ENCODE measurements around the gene NPR2. TPM values are rescaled to one million over a fixed set of nuclear protein-coding genes. Genes with fewer than 3 reads are reported as not detected.

The NPR2 gene
- total RNA-seq, 4 donors from 2014 or later, result 6.7 to 29.5 (median 21.6) TPM

DNA sequence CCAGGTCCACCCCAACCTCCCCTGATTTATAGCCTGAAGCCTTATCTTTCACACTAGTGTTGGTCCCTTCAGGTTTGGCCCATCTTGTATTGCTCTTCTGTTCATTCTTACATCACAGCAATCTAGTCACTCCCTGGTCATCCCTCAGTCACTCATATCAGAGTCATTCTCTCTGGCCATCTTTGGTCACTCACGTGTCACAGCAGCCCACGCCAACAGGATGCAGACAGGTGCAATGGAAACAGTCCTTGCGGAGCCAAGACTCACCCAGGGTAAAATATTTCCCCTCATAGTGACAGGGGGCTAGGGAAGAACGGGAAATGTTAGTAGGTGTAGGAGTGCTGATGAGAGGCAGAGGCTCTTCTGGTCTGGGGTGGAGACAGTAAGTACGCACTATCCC lies 37.9 kb upstream of the NPR2 start:
- Histone ChIP-seq H3K4me1 (peaks cover 0 to 22% (median 9%) of the 10 kb centered on the region in 4 donors), H3K36me3 (peaks cover 0 to 47% (median 0%) of the 10 kb centered on the region in 3 donors), H3K27me3 (no peaks in the 10 kb centered on the region), H3K4me3 (no peak overlapping the region), H3K9me3 (no peaks in the 10 kb centered on the region), H3K27ac (no peak overlapping the region)
- TF ChIP-seq, protein P1, sequence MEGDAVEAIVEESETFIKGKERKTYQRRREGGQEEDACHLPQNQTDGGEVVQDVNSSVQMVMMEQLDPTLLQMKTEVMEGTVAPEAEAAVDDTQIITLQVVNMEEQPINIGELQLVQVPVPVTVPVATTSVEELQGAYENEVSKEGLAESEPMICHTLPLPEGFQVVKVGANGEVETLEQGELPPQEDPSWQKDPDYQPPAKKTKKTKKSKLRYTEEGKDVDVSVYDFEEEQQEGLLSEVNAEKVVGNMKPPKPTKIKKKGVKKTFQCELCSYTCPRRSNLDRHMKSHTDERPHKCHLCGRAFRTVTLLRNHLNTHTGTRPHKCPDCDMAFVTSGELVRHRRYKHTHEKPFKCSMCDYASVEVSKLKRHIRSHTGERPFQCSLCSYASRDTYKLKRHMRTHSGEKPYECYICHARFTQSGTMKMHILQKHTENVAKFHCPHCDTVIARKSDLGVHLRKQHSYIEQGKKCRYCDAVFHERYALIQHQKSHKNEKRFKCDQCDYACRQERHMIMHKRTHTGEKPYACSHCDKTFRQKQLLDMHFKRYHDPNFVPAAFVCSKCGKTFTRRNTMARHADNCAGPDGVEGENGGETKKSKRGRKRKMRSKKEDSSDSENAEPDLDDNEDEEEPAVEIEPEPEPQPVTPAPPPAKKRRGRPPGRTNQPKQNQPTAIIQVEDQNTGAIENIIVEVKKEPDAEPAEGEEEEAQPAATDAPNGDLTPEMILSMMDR (IDR thresholded peaks at IDR 0.05), result no peak
- no peak for TF ChIP-seq POLR2A (IDR thresholded peaks at IDR 0.05)
- DNase-seq, result no peak

DNA sequence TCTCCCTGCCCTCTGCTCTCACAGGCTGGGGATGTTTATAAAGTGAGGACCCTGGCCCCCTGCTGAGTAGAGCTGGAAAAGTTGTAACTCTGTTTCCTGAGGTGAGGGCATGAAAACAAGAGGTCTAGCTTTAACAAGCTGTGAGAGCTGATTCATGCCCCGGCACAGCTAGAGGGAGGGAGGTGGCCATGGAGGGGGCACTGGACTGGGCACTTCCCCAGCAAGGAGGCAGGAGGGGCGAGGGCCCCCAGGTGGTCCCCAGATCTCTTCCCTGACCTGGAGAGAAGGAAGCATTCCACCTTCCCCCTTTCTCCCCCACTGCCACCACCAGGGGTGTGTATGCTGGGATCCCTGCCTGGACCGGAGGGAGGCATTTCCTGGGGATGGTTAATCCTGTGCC lies 37.1 kb upstream of the NPR2 start, which contains the start of gene MSMP:
TSS of gene MSMP (minus strand) at position 13 of the 400 bp plus-strand sequence. CDS start 147 bp downstream, outside the sequence.
- no peak within 1 kb of the TSS for H3K4me3 ChIP-seq
- H3K9me3 ChIP-seq, result no peaks in the 10 kb centered on the region
- no peak for DNase-seq
- H3K27ac ChIP-seq, result no peak within 1 kb of the TSS
- H3K4me1 ChIP-seq, result peaks cover 0 to 27% (median 9%) of the 10 kb centered on the region in 4 donors
- H3K27me3 ChIP-seq, result no peaks in the 10 kb centered on the region
- peaks cover 0 to 47% (median 0%) of the 10 kb centered on the region in 3 donors for H3K36me3 ChIP-seq
- no peak for TF ChIP-seq POLR2A (IDR thresholded peaks at IDR 0.05)
- TF ChIP-seq, protein P1 (IDR thresholded peaks at IDR 0.05), result no peak

DNA sequence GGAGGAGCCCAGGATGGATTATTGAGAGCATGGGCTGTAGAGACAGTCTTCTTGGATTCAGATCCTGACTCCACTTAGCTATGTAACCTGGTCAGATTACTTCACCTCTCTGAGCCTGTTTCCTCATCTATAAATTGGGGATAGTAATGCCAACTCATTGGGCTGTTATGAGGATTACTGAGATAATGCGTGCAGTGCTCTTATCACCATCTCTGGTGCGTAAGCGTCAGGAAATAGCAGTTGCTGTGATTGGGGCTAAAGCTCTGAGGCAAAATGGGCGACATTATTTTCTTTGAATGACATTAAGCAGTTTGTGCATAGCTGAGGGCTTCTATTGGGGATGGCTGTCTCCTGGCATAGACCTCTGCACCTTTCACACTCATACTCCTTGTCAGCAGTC lies 36.3 kb upstream of the NPR2 start:
- H3K4me1 ChIP-seq, result peaks cover 0 to 23% (median 9%) of the 10 kb centered on the region in 4 donors
- DNase-seq, result no peak
- no peaks in the 10 kb centered on the region for H3K9me3 ChIP-seq
- no peaks in the 10 kb centered on the region for H3K27me3 ChIP-seq
- no peak overlapping the region for H3K27ac ChIP-seq
- no peak for TF ChIP-seq POLR2A (IDR thresholded peaks at IDR 0.05)
- TF ChIP-seq, protein P1 (IDR thresholded peaks at IDR 0.05), result no peak
- H3K36me3 ChIP-seq, result peaks cover 0 to 47% (median 0%) of the 10 kb centered on the region in 3 donors
- no peak overlapping the region for H3K4me3 ChIP-seq

DNA sequence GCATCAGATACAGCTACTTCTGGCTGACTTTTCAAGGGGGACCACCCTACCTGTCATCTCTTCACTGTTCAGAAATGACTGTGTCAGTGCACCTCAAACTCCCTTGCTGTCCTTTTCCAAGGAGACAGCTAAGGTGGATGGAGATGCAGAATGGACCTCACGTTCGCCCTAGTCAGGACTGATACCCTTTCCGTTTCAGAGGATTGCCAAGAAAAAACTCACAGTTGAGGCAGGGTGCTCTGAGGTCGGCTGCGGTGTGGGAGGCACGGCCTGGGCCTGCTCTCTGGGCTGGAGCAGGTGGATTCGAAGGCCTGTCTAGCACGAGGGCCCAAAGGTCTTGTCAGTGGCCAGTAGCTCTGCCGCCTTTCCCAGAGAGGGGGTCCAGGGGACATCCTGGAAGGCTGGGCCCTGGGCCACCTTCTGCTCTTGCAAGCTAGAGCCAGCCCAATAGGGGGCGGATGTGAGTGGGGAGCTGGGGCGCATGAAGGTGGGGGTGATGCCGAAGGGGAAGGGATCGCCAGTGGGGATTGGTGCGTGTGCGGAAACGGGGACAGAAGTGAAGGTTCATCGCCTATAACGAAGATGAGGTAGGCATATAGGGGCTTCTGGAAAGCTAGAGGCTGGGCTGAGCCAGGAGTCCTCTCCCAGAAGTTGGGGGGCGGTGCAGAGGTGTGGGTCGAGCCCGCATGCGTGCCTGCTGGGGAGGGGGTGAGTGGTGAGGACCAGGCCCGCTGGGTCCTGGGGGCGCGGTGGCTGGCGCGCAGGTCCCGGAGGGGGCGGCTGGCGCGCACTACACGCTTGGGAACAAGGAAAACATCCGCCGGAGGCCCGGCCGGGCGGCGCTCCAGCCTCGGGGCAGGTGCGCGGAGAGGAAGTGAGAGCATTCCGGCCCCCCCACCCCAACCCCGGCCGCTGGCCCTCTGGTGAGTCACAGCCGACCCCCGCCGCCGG lies 34.8 kb upstream of the NPR2 start:
- peaks cover 0 to 35% (median 0%) of the 10 kb centered on the region in 3 donors for H3K36me3 ChIP-seq
- DNase-seq, result peak; percentile 83 to 90 (median 85)
- H3K4me1 ChIP-seq, result peaks cover 0 to 16% (median 9%) of the 10 kb centered on the region in 4 donors
- no peaks in the 10 kb centered on the region for H3K9me3 ChIP-seq
- H3K27me3 ChIP-seq, result no peaks in the 10 kb centered on the region
- H3K27ac ChIP-seq, result peak overlapping the region; percentile 86 to 96 (median 94)
- peak in 1 of 2 donors; percentile 15 for TF ChIP-seq POLR2A (IDR thresholded peaks at IDR 0.05)
- TF ChIP-seq, protein P1 (IDR thresholded peaks at IDR 0.05), result peak; percentile 61 to 83 (median 74)
- H3K4me3 ChIP-seq, result peak overlapping the region; percentile 69 to 85 (median 79)

DNA sequence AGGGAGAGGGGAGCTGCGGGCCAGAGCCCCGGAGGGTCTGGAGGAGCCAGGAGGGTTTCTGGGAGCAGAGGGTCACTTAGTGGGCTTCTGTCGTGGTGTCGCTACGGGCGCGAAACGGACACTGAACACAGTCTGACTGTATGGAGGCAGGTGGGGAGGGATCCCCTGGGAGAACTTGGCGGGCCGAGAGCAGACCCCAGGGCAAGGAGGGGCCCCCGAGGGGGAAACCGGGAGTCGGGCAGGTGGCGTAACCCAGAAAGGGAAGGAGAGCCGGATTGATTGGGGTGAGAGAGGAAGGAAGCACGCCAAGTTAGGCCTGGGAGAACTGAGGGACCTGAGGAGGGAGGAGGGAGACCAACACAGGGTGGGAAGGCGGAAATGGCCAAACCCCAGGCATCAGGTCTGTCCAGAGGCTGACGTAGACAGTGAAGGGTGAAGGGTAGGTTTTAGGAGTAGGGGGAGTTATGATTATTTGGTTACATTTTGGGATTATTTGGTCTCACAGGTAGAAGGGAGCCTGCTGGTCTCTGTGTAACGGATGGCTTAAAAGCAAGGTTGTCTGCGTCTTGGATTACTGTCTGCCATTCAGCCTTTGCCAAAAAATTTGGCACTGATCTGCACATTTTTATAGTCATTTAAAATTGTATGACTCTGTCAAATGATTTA lies 34.0 kb upstream of the NPR2 start:
- Histone ChIP-seq H3K4me3 (peak overlapping the region; percentile 69 to 85 (median 79)), H3K4me1 (peaks cover 0 to 16% (median 9%) of the 10 kb centered on the region in 4 donors), H3K9me3 (no peaks in the 10 kb centered on the region), H3K27ac (peak overlapping the region; percentile 86 to 96 (median 94)), H3K36me3 (peaks cover 0 to 27% (median 0%) of the 10 kb centered on the region in 3 donors), H3K27me3 (no peaks in the 10 kb centered on the region)
- TF ChIP-seq, protein P1 (IDR thresholded peaks at IDR 0.05), result no peak
- no peak for TF ChIP-seq POLR2A (IDR thresholded peaks at IDR 0.05)
- DNase-seq, result peak in 2 of 3 donors; percentile 45 to 66

Data from Peyer's patch (tissue), 4 donors.